Caki2 (cell line): ENCODE data around the gene RAN. TPM values are rescaled to one million over a fixed set of nuclear protein-coding genes. Genes with fewer than 3 reads are reported as not detected.
"Not testable (repeated sequence)": the region's sequence is repeated elsewhere in the genome, so short reads cannot be mapped to it uniquely, and the experiment has no call there.

ENCODE experiments used
- DNase-seq: peaks from one replicate; pipeline ENCODE4 v3.0.0-alpha.2; 2015; ENCODE audit warnings: low read depth
- in situ Hi-C: cut with HindIII; loops from 2 replicates; pipeline ENCODE4 v1.10.0; 2016; ENCODE audit warnings: low sequenced_read_pairs, low pct_unique_long_range_greater_than_20kb, mixed read lengths
- total RNA-seq: library from RNA; depleted of rRNA; stranded (reverse); fragments of >200 nt; shearing (Covaris generic); gene quantifications from 2 replicates; pipeline ENCODE4 v1.2.3, GENCODE V29; 2014; ENCODE audit warnings: low replicate concordance

RAN gene
- total RNA-seq, 1 experiment from 2014 or later = 870 TPM

GRCh38 chr12:130847112-130847511 is 24.8 kb upstream of the RAN start:
- in situ Hi-C loops = no loop called here
- DNase-seq = no peak

- in situ Hi-C loops, DNase-seq: not testable (repeated sequence)
Measured at GRCh38 chr12:130848105-130848504, 23.8 kb upstream of the RAN start.

GRCh38 chr12:130848785-130849305 is 23.0 kb upstream of the RAN start:
- in situ Hi-C loops, DNase-seq: not testable (repeated sequence)

GRCh38 chr12:130849561-130850417 is 22.1 kb upstream of the RAN start:
- peak; percentile 50 for DNase-seq
- in situ Hi-C loops = no loop called here

GRCh38 chr12:130850418-130851021 is 21.3 kb upstream of the RAN start:
- in situ Hi-C loops = no loop called here
- no peak for DNase-seq

- DNase-seq = no peak
- in situ Hi-C loops = no loop called here
Measured at GRCh38 chr12:130856088-130856487, 15.8 kb upstream of the RAN start.

- in situ Hi-C loops = no loop called here
- DNase-seq = no peak
Measured at GRCh38 chr12:130858084-130858483, 13.8 kb upstream of the RAN start.

- DNase-seq = no peak
- in situ Hi-C loops = no loop called here
Measured at GRCh38 chr12:130859161-130859560, 12.7 kb upstream of the RAN start.

- DNase-seq = no peak
- in situ Hi-C loops = no loop called here
Measured at GRCh38 chr12:130860311-130860710, 11.6 kb upstream of the RAN start.

GRCh38 chr12:130862161-130862560 is 9.7 kb upstream of the RAN start:
- DNase-seq = no peak
- in situ Hi-C loops = no loop called here

- in situ Hi-C loops, DNase-seq: not testable (repeated sequence)
Measured at GRCh38 chr12:130862771-130863170, 9.1 kb upstream of the RAN start.

- in situ Hi-C loops = no loop called here
Measured at GRCh38 chr12:130863298-130863697, 8.6 kb upstream of the RAN start.

GRCh38 chr12:130868412-130868811 is 3.5 kb upstream of the RAN start:
- in situ Hi-C loops = no loop called here
- DNase-seq = no peak

More at GRCh38 chr12:130863298-130863697, 8.6 kb upstream of the RAN start:
- DNase-seq = no peak

- in situ Hi-C loops = no loop called here
Measured at GRCh38 chr12:130870442-130871285, 1.2 kb upstream of the RAN start.

GRCh38 chr12:130872179-130873096 is 572 bp downstream of the RAN start:
- in situ Hi-C loops = no loop called here
- DNase-seq = peak; percentile 31

More at GRCh38 chr12:130870442-130871285, 1.2 kb upstream of the RAN start:
- DNase-seq = peak; percentile 36

- peak; percentile 18 for DNase-seq
- in situ Hi-C loops = no loop called here
Measured at GRCh38 chr12:130873106-130873795, 1.4 kb downstream of the RAN start.

GRCh38 chr12:130873825-130874224 is 2.0 kb downstream of the RAN start:
- in situ Hi-C loops = no loop called here

More at GRCh38 chr12:130873825-130874224, 2.0 kb downstream of the RAN start:
- peak; percentile 67 for DNase-seq
